HepG2 (cell line): ENCODE data around the gene NSUN6. TPM values are rescaled to one million over a fixed set of nuclear protein-coding genes. Genes with fewer than 3 reads are reported as not detected.

Source experiments
- ATAC-seq: fragments of 200-7000 bp; cut with Tn5 transposase; 3 replicates; pipeline ENCODE4 v1.9.1; 2020; ENCODE audit warnings: mild to moderate bottlenecking, moderate library complexity
- BruUV-seq: library from RNA; stranded (reverse); fragments of 400-500 nt; replicated peaks from 2 replicates; lab custom pipeline; 2021; lab: Mats Ljungman, UMichigan
- CTCF ChIA-PET: fragments of 300-600 bp; formaldehyde crosslinking; extraction: SDS; loops from one replicate; lab custom pipeline; 2021; ENCODE audit warnings: low total read pairs, inconsistent platforms, low intra/inter-chr PET ratio; lab: Yijun Ruan, JAX
- POLR2A ChIA-PET: fragments of 350-600 bp; sonication (Branson Sonifier 250); formaldehyde crosslinking; loops from one replicate; lab custom pipeline; 2020; ENCODE audit warnings: antibody characterized with exemption, inconsistent platforms; lab: Yijun Ruan, JAX
- DNase-seq: peaks from one replicate; pipeline ENCODE4 v3.0.0-alpha.2; 2015; ENCODE audit warnings: low spot score
- FAIRE-seq: peaks from 3 replicates; lab custom pipeline; 2011; peaks lifted over from hg19 to GRCh38; lab: Jason Lieb, UNC
- H2AFZ ChIP-seq: one replicate; pipeline ENCODE4 v1.6.1; 2011; ENCODE audit warnings: low read length, inconsistent platforms
- H3K27ac ChIP-seq: fragments of 300-600 bp; 3 replicates; pipeline ENCODE4 v1.8.0; 2011; ENCODE audit warnings: mixed run types, mild to moderate bottlenecking, mixed read lengths, low read length, inconsistent platforms; ENCODE audit not compliant: insufficient read depth; ENCODE audit errors: extremely low read length
- H3K27me3 ChIP-seq, 2 experiments: fragments of 200-600 bp in 1 of 2; 2 replicates in 1 of 2; 3 replicates in 1 of 2; pipeline versions ENCODE4 v1.6.0 to v1.8.0; 2011; ENCODE audit warnings: low read length in 2 of 2, mild to moderate bottlenecking in 2 of 2, moderate library complexity in 2 of 2, inconsistent platforms in 1 of 2; ENCODE audit not compliant: insufficient read depth in 2 of 2, control insufficient read depth in 1 of 2
- H3K36me3 ChIP-seq, 2 experiments: fragments of 200-600 bp in 1 of 2; replicated peaks in 1 of 2; 2 replicates in 1 of 2; 3 replicates in 1 of 2; pipeline versions ENCODE4 v1.5.1 to v1.8.0; 2011; ENCODE audit warnings: low read length in 2 of 2, inconsistent platforms in 1 of 2; ENCODE audit not compliant: insufficient read depth in 2 of 2, control insufficient read depth in 1 of 2
- H3K4me1 ChIP-seq: 2 replicates; pipeline ENCODE4 v1.5.1; 2012; ENCODE audit warnings: low read length, inconsistent platforms; ENCODE audit not compliant: insufficient read depth
- H3K4me2 ChIP-seq: 2 replicates; pipeline ENCODE4 v1.6.0; 2011; ENCODE audit warnings: low read depth, low read length, inconsistent platforms
- H3K4me3 ChIP-seq, 3 experiments: fragments of 200-600 bp in 1 of 3; sonication (generic), shearing (Covaris generic) in 1 of 3; replicated peaks in 1 of 3; 2 replicates each; pipeline ENCODE4 v1.5.1; 2011 to 2016; ENCODE audit warnings: low read length in 3 of 3, inconsistent platforms in 2 of 3, low read depth in 2 of 3, mild to moderate bottlenecking in 2 of 3, control low read depth in 1 of 3, mixed read lengths in 1 of 3; ENCODE audit not compliant: insufficient read depth in 1 of 3
- H3K79me2 ChIP-seq: one replicate; pipeline ENCODE4 v1.6.1; 2011; ENCODE audit warnings: low read length, inconsistent platforms; ENCODE audit not compliant: insufficient read depth
- H3K9ac ChIP-seq: 2 replicates; pipeline ENCODE4 v1.6.0; 2011; ENCODE audit warnings: mild to moderate bottlenecking, low read depth, low read length, inconsistent platforms; ENCODE audit not compliant: insufficient read depth
- H3K9me3 ChIP-seq: 2 replicates; pipeline ENCODE4 v1.5.1; 2012; ENCODE audit warnings: mild to moderate bottlenecking, low read length
- H4K20me1 ChIP-seq: 2 replicates; pipeline ENCODE4 v1.6.0; 2011; ENCODE audit warnings: inconsistent platforms, mild to moderate bottlenecking, low read length, moderate library complexity; ENCODE audit not compliant: insufficient read depth
- CREB3 ChIP-seq: sonication (generic); formaldehyde crosslinking; IDR thresholded peaks from 2 replicates; pipeline ENCODE4 v1.5.0; 2020; ENCODE audit warnings: missing genetic modification reagents
- HCFC1 ChIP-seq: fragments of 150-350 bp; IDR thresholded peaks from 2 replicates; pipeline ENCODE4 v1.6.1; 2014; ENCODE audit warnings: low read depth, low read length
- HMGA1 ChIP-seq: sonication (generic); formaldehyde crosslinking; conservative IDR thresholded peaks from 2 replicates; pipeline ENCODE4 v1.4.0; 2020; ENCODE audit warnings: missing genetic modification reagents
- HNRNPL ChIP-seq: fragments of 200-400 bp; formaldehyde crosslinking; IDR thresholded peaks from 2 replicates; pipeline ENCODE4 v1.6.1; 2017; ENCODE audit warnings: mild to moderate bottlenecking, low read depth, low read length
- KMT2A ChIP-seq: sonication (generic); formaldehyde crosslinking; IDR thresholded peaks from 2 replicates; pipeline ENCODE4 v1.4.0; 2020; ENCODE audit warnings: missing genetic modification reagents
- MED8 ChIP-seq: sonication (generic); formaldehyde crosslinking; IDR thresholded peaks from 2 replicates; pipeline ENCODE4 v1.8.1; 2023; ENCODE audit warnings: mild to moderate bottlenecking, missing genetic modification reagents; ENCODE audit not compliant: insufficient replicate concordance
- POLR2AphosphoS5 ChIP-seq: IDR thresholded peaks from 2 replicates; pipeline ENCODE4 v1.6.1; 2012; ENCODE audit warnings: low read depth, low read length
- RBAK ChIP-seq: sonication (generic); formaldehyde crosslinking; IDR thresholded peaks from 2 replicates; pipeline ENCODE4 v1.5.1; 2020; ENCODE audit warnings: mild to moderate bottlenecking, missing genetic modification reagents
- RBFOX2 ChIP-seq: fragments of 200-400 bp; formaldehyde crosslinking; IDR thresholded peaks from 2 replicates; pipeline ENCODE4 v1.6.1; 2017; ENCODE audit warnings: low read depth, mild to moderate bottlenecking, low read length
- RFX3 ChIP-seq: IDR thresholded peaks from 2 replicates; pipeline ENCODE4 v1.6.1; 2016; ENCODE audit warnings: missing biosample characterization, missing genetic modification reagents
- RNF2 ChIP-seq: fragments of 450-650 bp; conservative IDR thresholded peaks from 2 replicates; pipeline ENCODE4 v1.6.1; 2016; ENCODE audit warnings: low read depth
- SALL2 ChIP-seq: sonication (generic); formaldehyde crosslinking; IDR thresholded peaks from 2 replicates; pipeline ENCODE4 v1.8.1; 2023; ENCODE audit warnings: mild to moderate bottlenecking, missing genetic modification reagents, inconsistent platforms
- TBP ChIP-seq: sonication (generic); formaldehyde crosslinking; IDR thresholded peaks from 2 replicates; pipeline ENCODE4 v1.5.0; 2020; ENCODE audit warnings: missing genetic modification reagents
- ZNF331 ChIP-seq: sonication (generic); formaldehyde crosslinking; IDR thresholded peaks from 2 replicates; pipeline ENCODE4 v1.4.0; 2020; ENCODE audit warnings: missing genetic modification reagents
- ZNF550 ChIP-seq: sonication (generic); formaldehyde crosslinking; IDR thresholded peaks from 2 replicates; pipeline ENCODE4 v1.4.0; 2020; ENCODE audit warnings: mild to moderate bottlenecking, missing genetic modification reagents, borderline replicate concordance
- ZNF704 ChIP-seq: sonication (generic); formaldehyde crosslinking; IDR thresholded peaks from 2 replicates; pipeline ENCODE4 v1.8.1; 2023; ENCODE audit warnings: mild to moderate bottlenecking, inconsistent platforms, moderate library complexity, missing genetic modification reagents, borderline replicate concordance
- ZNF75D ChIP-seq: sonication (generic); formaldehyde crosslinking; IDR thresholded peaks from 2 replicates; pipeline ENCODE4 v1.8.1; 2023; ENCODE audit warnings: missing genetic modification reagents, mild to moderate bottlenecking, borderline replicate concordance
- WGBS: methylation state at CpG from one replicate; pipeline ENCODE4 v1.1.6; 2017; ENCODE audit warnings: low lambda C conversion rate; 5-methylcytosine and 5-hydroxymethylcytosine counted together
- in situ Hi-C: cut with HindIII; loops from 2 replicates; pipeline ENCODE4 v1.10.0; 2017; ENCODE audit warnings: low pct_unique_long_range_greater_than_20kb; ENCODE audit not compliant: extremely low pct_ligation_motif_present
- intact Hi-C: fragments of 100-400 bp; cut with micrococcal nuclease; formaldehyde crosslinking; loops from one replicate; pipeline ENCODE4 v1.10.0; 2022; ENCODE audit not compliant: unreplicated experiment
- polyA plus RNA-seq, 8 experiments: library from polyadenylated mRNA; depleted of rRNA in 3 of 8; stranded (reverse) in 7 of 8; unstranded in 1 of 8; fragments of >200 nt; fragmentation: Illumina TruSeq in 4 of 8; extraction: Trizol in 4 of 8; gene quantifications; 2 replicates each; pipeline versions ENCODE4 v1.2.1 to v1.2.3, GENCODE V29; 2011 to 2016; ENCODE audit warnings: low read depth in 4 of 8, missing spikeins in 1 of 8, mixed read lengths in 1 of 8; ENCODE audit not compliant: insufficient read depth in 1 of 8
- total RNA-seq, 5 experiments: library from RNA; depleted of rRNA; stranded (reverse); fragments of >200 nt; fragmentation: Illumina TruSeq; extraction: Trizol; gene quantifications; 2 replicates each; pipeline ENCODE4 v1.2.3, GENCODE V29; 2016; ENCODE audit warnings: low read depth in 1 of 5
- TF ChIP-seq, protein P1 (sequence below): sonication (generic); formaldehyde crosslinking; IDR thresholded peaks from 2 replicates; pipeline ENCODE4 v1.5.1; 2020; ENCODE audit warnings: mild to moderate bottlenecking, moderate library complexity, missing genetic modification reagents

NSUN6 gene
- total and polyA plus RNA-seq, 2 of the 13 experiments (the other 11 are each of a cell fraction or from before 2014, with no cell fraction given), result 17.2 to 19.3 TPM

- Histone ChIP-seq H3K9ac (no peak overlapping the region), H3K4me3 (no peak overlapping the region), H3K27ac (no peak overlapping the region)
- intact Hi-C loops, result no loop called here
- BruUV-seq, result no TSS peak
- POLR2A ChIA-PET, result no interaction called here
- TF ChIP-seq ZNF331 (CRISPR knock-in tag) (no peak), HMGA1 (CRISPR knock-in tag) (no peak), KMT2A (CRISPR knock-in tag) (no peak), POLR2AphosphoS5 (no peak), SALL2 (no peak), MED8 (CRISPR knock-in tag) (no peak), RNF2 (no peak)
- TF ChIP-seq, all 625 proteins: peak for 0
- 94% methylated on average over 3 of the region's 3 CpGs for WGBS
- DNase-seq (no peak), FAIRE-seq (no peak), ATAC-seq (no peak)
- no peak overlapping the region for H2AFZ ChIP-seq
- H3K4me1 ChIP-seq, result peaks cover 4% of the 10 kb centered on the region
- CTCF ChIA-PET, result no interaction called here
- no peaks in the 10 kb centered on the region for H4K20me1 ChIP-seq
- no peaks in the 10 kb centered on the region for H3K9me3 ChIP-seq
- H3K36me3 ChIP-seq, result no peaks in the 10 kb centered on the region
- H3K79me2 ChIP-seq, result no peaks in the 10 kb centered on the region
- no peak overlapping the region for H3K4me2 ChIP-seq
- H3K27me3 ChIP-seq, result no peaks in the 10 kb centered on the region
- in situ Hi-C loops, result no loop called here
These were observed 123.1 kb downstream of the NSUN6 start for GRCh38 chr10:18528292-18528691.

GRCh38 chr10:18527687-18528086, 123.7 kb downstream of the NSUN6 start:
- ChIA-PET POLR2A (no interaction called here), CTCF (no interaction called here)
- intact Hi-C loops, result no loop called here
- H2AFZ ChIP-seq, result no peak overlapping the region
- DNase-seq (no peak), ATAC-seq (no peak), FAIRE-seq (no peak)
- H3K27me3 ChIP-seq, result no peaks in the 10 kb centered on the region
- H3K4me2 ChIP-seq, result no peak overlapping the region
- BruUV-seq, result no TSS peak
- no peaks in the 10 kb centered on the region for H4K20me1 ChIP-seq
- peaks cover 10% of the 10 kb centered on the region for H3K4me1 ChIP-seq
- no peaks in the 10 kb centered on the region for H3K79me2 ChIP-seq
- in situ Hi-C loops, result no loop called here
- no peak overlapping the region for H3K9ac ChIP-seq
- no peak overlapping the region for H3K4me3 ChIP-seq
- H3K27ac ChIP-seq, result no peak overlapping the region
- no peaks in the 10 kb centered on the region for H3K9me3 ChIP-seq
- no peaks in the 10 kb centered on the region for H3K36me3 ChIP-seq
- WGBS, result 97% methylated on average over 2 of the region's 2 CpGs
- TF ChIP-seq, protein P1, sequence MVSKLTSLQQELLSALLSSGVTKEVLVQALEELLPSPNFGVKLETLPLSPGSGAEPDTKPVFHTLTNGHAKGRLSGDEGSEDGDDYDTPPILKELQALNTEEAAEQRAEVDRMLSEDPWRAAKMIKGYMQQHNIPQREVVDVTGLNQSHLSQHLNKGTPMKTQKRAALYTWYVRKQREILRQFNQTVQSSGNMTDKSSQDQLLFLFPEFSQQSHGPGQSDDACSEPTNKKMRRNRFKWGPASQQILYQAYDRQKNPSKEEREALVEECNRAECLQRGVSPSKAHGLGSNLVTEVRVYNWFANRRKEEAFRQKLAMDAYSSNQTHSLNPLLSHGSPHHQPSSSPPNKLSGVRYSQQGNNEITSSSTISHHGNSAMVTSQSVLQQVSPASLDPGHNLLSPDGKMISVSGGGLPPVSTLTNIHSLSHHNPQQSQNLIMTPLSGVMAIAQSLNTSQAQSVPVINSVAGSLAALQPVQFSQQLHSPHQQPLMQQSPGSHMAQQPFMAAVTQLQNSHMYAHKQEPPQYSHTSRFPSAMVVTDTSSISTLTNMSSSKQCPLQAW (CRISPR knock-in tag), result no peak
- TF ChIP-seq TBP (CRISPR knock-in tag), result no peak
- no peak for TF ChIP-seq ZNF704 (CRISPR knock-in tag)
- no peak for TF ChIP-seq HCFC1
- TF ChIP-seq ZNF75D (CRISPR knock-in tag), result no peak
- no peak for TF ChIP-seq CREB3 (CRISPR knock-in tag)
- no peak for TF ChIP-seq ZNF550
- TF ChIP-seq HNRNPL, result no peak
- TF ChIP-seq RFX3 (CRISPR knock-in tag), result no peak
- TF ChIP-seq RBFOX2, result no peak
- TF ChIP-seq RBAK (CRISPR knock-in tag), result no peak
